ENCODE measurements around the gene CILP2. TPM values are rescaled to one million over a fixed set of nuclear protein-coding genes. Genes with fewer than 3 reads are reported as not detected.

The CILP2 gene
- total RNA-seq, 4 donors from 2014 or later, result 0.17 to 1.4 TPM; not detected in 2

GRCh38 chr19:19529783-19530422 is 8.2 kb upstream of the CILP2 start:
- DNase-seq (ENCODE audit: low spot score in 2 of 2), result no peak
- TF ChIP-seq POLR2A (IDR thresholded peaks at IDR 0.05), result no peak
- TF ChIP-seq, protein P1, sequence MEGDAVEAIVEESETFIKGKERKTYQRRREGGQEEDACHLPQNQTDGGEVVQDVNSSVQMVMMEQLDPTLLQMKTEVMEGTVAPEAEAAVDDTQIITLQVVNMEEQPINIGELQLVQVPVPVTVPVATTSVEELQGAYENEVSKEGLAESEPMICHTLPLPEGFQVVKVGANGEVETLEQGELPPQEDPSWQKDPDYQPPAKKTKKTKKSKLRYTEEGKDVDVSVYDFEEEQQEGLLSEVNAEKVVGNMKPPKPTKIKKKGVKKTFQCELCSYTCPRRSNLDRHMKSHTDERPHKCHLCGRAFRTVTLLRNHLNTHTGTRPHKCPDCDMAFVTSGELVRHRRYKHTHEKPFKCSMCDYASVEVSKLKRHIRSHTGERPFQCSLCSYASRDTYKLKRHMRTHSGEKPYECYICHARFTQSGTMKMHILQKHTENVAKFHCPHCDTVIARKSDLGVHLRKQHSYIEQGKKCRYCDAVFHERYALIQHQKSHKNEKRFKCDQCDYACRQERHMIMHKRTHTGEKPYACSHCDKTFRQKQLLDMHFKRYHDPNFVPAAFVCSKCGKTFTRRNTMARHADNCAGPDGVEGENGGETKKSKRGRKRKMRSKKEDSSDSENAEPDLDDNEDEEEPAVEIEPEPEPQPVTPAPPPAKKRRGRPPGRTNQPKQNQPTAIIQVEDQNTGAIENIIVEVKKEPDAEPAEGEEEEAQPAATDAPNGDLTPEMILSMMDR (IDR thresholded peaks at IDR 0.05), result no peak
- WGBS, 2 donors, result 68 to 77% methylated on average over 11 of the region's 11 CpGs
- intact Hi-C loops (cut with DNase I; ENCODE audit: low total_unique reads), result no loop called here
- H3K4me3 ChIP-seq (ENCODE audit: low read depth, poor library complexity, severe bottlenecking), result no peak overlapping the region

- H3K4me3 ChIP-seq (ENCODE audit: low read depth, poor library complexity, severe bottlenecking), result no peak overlapping the region
- 54 to 70% methylated on average over 7 to 9 of the region's 9 CpGs for WGBS, 2 donors
- TF ChIP-seq, protein P1 (IDR thresholded peaks at IDR 0.05), result no peak
- intact Hi-C loops (cut with DNase I; ENCODE audit: low total_unique reads), result no loop called here
- no peak for DNase-seq (ENCODE audit: low spot score in 2 of 2)
Measured at GRCh38 chr19:19530423-19530804, 7.7 kb upstream of the CILP2 start.

- TF ChIP-seq, protein P1 (IDR thresholded peaks at IDR 0.05), result no peak
- TF ChIP-seq POLR2A (IDR thresholded peaks at IDR 0.05), result no peak
- 79 to 86% methylated on average over 4 of the region's 4 CpGs for WGBS, 2 donors
- H3K4me3 ChIP-seq (ENCODE audit: low read depth, poor library complexity, severe bottlenecking), result no peak overlapping the region
- DNase-seq (ENCODE audit: low spot score in 2 of 2), result no peak
- intact Hi-C loops (cut with DNase I; ENCODE audit: low total_unique reads), result no loop called here
Measured at GRCh38 chr19:19530889-19531288, 7.2 kb upstream of the CILP2 start.

- TF ChIP-seq, protein P1 (IDR thresholded peaks at IDR 0.05), result peak in 1 of 3 donors; percentile 71
- TF ChIP-seq POLR2A (IDR thresholded peaks at IDR 0.05), result no peak
- peak; percentile 80 to 97 for DNase-seq (ENCODE audit: low spot score in 2 of 2)
- intact Hi-C loops (cut with DNase I; ENCODE audit: low total_unique reads), result loop anchor here (2.0 kb wide), 1 partner anchor 115 kb away; no protein-coding TSS in a partner anchor
- no peak overlapping the region for H3K4me3 ChIP-seq (ENCODE audit: low read depth, poor library complexity, severe bottlenecking)
- whole genome bisulfite sequencing, 2 donors, result 19 to 23% methylated on average over 32 to 33 of the region's 48 CpGs
Measured at GRCh38 chr19:19531951-19532805, 5.9 kb upstream of the CILP2 start.

- no peak for DNase-seq (ENCODE audit: low spot score in 2 of 2)
- no peak overlapping the region for H3K4me3 ChIP-seq (ENCODE audit: low read depth, poor library complexity, severe bottlenecking)
- intact Hi-C loops (cut with DNase I; ENCODE audit: low total_unique reads), result loop anchor here (2.0 kb wide), 1 partner anchor 114 kb away; no protein-coding TSS in a partner anchor
- TF ChIP-seq, protein P1 (IDR thresholded peaks at IDR 0.05), result no peak
- no peak for TF ChIP-seq POLR2A (IDR thresholded peaks at IDR 0.05)
- WGBS, 2 donors, result 70 to 75% methylated on average over 11 to 14 of the region's 14 CpGs
Measured at GRCh38 chr19:19532806-19533701, 5.0 kb upstream of the CILP2 start.

All from lower leg skin (tissue), 4 donors.